Transverse colon (tissue), 4 donors: Measurements from ENCODE around the gene GSG1L. TPM values are rescaled to one million over a fixed set of nuclear protein-coding genes. Genes with fewer than 3 reads are reported as not detected.
A peak's percentile ranks its signal among the peaks of the same experiment; 100 is the strongest.

Experiments used
- DNase-seq: peaks from one replicate; pipeline ENCODE4 v3.0.0-alpha.2; 2019
- H3K27ac ChIP-seq, 4 donors: fragments of 200-600 bp; sonication (generic); 2 replicates each; pipeline ENCODE4 v1.5.1; 2016 to 2018; ENCODE audit warnings: inconsistent platforms in 4 of 4
- H3K27me3 ChIP-seq: fragments of 200-600 bp; sonication (generic); 2 replicates; pipeline ENCODE4 v1.5.1; 2017; ENCODE audit warnings: inconsistent platforms
- H3K36me3 ChIP-seq, 4 donors: fragments of 200-600 bp; sonication (generic); 2 replicates each; pipeline ENCODE4 v1.5.1; 2017 to 2019; ENCODE audit warnings: inconsistent platforms in 4 of 4
- H3K4me1 ChIP-seq, 4 donors: fragments of 200-600 bp; sonication (generic); 2 replicates each; pipeline ENCODE4 v1.5.1; 2017 to 2020; ENCODE audit warnings: inconsistent platforms in 4 of 4
- H3K4me3 ChIP-seq, 4 donors: fragments of 200-600 bp; sonication (generic); 1 replicate in 1 of 4; 2 replicates in 3 of 4; pipeline versions ENCODE4 v1.5.1 to v1.6.1; 2017 to 2019; ENCODE audit warnings: inconsistent platforms in 4 of 4
- H3K9me3 ChIP-seq, 2 donors: fragments of 200-600 bp; sonication (generic); 2 replicates each; pipeline ENCODE4 v1.5.1; 2017 to 2019; ENCODE audit warnings: inconsistent platforms in 2 of 2
- EP300 ChIP-seq: sonication (generic); formaldehyde crosslinking; IDR thresholded peaks from one replicate; pipeline ENCODE4 v1.6.1; 2017; ENCODE audit warnings: antibody characterized with exemption, low read depth
- POLR2A ChIP-seq: fragments of 450-650 bp; IDR thresholded peaks from one replicate; pipeline ENCODE4 v1.6.1; 2016; ENCODE audit warnings: antibody characterized with exemption, mild to moderate bottlenecking, moderate library complexity
- POLR2AphosphoS5 ChIP-seq, 3 donors: sonication (generic); formaldehyde crosslinking; IDR thresholded peaks; one replicate each; pipeline ENCODE4 v1.6.1; 2016; ENCODE audit warnings: antibody characterized with exemption in 3 of 3
- WGBS, 2 donors: methylation state at CpG; one replicate each; pipeline ENCODE4 v1.1.5; 2018; ENCODE audit warnings: low coverage in 1 of 2; 5-methylcytosine and 5-hydroxymethylcytosine counted together
- in situ Hi-C, 4 donors: fragments of 200-750 bp; cut with MboI; loops; one replicate each; pipeline versions ENCODE4 v1.15.0 to v1.15.1; 2017; ENCODE audit warnings: low sequenced_read_pairs in 3 of 4, low pct_ligation_motif_present in 1 of 4, low pct_unique_long_range_greater_than_20kb in 1 of 4
- intact Hi-C: fragments of 100-400 bp; cut with DNase I; formaldehyde crosslinking; loops from one replicate; pipeline ENCODE4 v1.15.1; 2023; ENCODE audit warnings: low total_unique reads
- total RNA-seq, 4 donors: library from RNA; depleted of rRNA; stranded (reverse); fragments of >200 nt; gene quantifications; one replicate each; pipeline ENCODE4 v1.1.0, GENCODE V29; 2016
- TF ChIP-seq, protein P1 (sequence below), 5 experiments: fragments of 200-600 bp in 3 of 5; fragments of 450-650 bp in 2 of 5; sonication (generic) in 3 of 5; IDR thresholded peaks; 1 replicate in 2 of 5; 2 replicates in 3 of 5; pipeline ENCODE4 v1.5.1; 2016 to 2017; ENCODE audit warnings: antibody characterized with exemption in 5 of 5, inconsistent platforms in 3 of 5, mild to moderate bottlenecking in 2 of 5, moderate library complexity in 1 of 5

GSG1L gene
- total RNA-seq, 4 donors from 2014 or later = not detected

DNA sequence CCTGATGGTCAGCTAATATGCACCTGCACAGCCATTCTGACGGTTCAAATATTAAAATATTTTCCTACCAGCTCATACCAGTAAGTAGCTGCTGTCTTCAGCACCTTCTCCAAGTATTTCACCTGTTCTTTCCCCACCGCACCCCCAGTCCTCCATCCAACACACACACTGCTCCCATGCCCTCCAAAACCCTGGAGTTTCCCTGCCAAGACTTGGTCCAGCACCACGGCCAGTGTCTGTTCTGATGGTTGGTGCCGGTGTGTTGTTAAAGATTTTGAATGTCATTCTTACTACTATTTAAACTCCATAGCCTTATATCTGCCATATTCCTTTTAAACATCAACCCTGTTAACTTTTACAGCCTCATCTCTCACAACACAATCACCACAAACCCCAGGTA is 142.4 kb downstream of the GSG1L start:
- Histone ChIP-seq H3K9me3 (no peaks in the 10 kb centered on the region), H3K27me3 (peaks cover 5% of the 10 kb centered on the region), H3K27ac (no peak overlapping the region), H3K4me3 (no peak overlapping the region), H3K4me1 (no peaks in the 10 kb centered on the region), H3K36me3 (no peaks in the 10 kb centered on the region)
- in situ Hi-C loops = no loop called here
- WGBS, 2 donors = 47 to 67% methylated on average over 4 of the region's 4 CpGs
- no peak for DNase-seq
- intact Hi-C loops = no loop called here
- TF ChIP-seq POLR2AphosphoS5 (IDR thresholded peaks at IDR 0.05) = no peak
- TF ChIP-seq, protein P1, sequence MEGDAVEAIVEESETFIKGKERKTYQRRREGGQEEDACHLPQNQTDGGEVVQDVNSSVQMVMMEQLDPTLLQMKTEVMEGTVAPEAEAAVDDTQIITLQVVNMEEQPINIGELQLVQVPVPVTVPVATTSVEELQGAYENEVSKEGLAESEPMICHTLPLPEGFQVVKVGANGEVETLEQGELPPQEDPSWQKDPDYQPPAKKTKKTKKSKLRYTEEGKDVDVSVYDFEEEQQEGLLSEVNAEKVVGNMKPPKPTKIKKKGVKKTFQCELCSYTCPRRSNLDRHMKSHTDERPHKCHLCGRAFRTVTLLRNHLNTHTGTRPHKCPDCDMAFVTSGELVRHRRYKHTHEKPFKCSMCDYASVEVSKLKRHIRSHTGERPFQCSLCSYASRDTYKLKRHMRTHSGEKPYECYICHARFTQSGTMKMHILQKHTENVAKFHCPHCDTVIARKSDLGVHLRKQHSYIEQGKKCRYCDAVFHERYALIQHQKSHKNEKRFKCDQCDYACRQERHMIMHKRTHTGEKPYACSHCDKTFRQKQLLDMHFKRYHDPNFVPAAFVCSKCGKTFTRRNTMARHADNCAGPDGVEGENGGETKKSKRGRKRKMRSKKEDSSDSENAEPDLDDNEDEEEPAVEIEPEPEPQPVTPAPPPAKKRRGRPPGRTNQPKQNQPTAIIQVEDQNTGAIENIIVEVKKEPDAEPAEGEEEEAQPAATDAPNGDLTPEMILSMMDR (IDR thresholded peaks at IDR 0.05) = no peak
- TF ChIP-seq POLR2A = no peak
- no peak for TF ChIP-seq EP300

DNA sequence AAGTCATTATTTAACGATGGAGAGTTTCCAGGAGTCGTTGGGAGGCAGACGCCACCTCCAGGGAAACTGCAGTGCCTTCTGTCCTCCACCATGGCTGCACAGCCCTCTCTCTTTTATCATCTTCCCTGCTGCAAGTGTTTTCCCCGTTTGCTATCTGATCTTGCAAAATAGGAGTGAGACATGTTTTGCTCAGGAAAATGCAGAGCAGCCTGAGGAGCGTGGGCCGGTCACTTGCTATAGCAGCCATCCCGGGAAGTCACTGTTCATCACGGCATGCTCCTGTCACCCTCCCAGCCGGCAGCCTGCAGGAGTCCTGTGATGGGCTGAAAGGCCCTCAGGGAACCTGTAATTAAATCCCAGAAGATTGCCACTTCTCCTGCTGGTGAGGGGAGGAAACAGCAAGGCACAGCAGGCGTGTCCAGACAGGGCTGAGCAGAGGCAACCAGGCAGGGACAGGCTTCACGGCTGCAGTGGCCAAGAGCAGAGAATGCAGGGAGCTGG is 143.1 kb downstream of the GSG1L start:
- peaks cover 5% of the 10 kb centered on the region for H3K27me3 ChIP-seq
- no peak overlapping the region for H3K27ac ChIP-seq
- no peaks in the 10 kb centered on the region for H3K4me1 ChIP-seq
- H3K9me3 ChIP-seq = no peaks in the 10 kb centered on the region
- H3K36me3 ChIP-seq = no peaks in the 10 kb centered on the region
- no peak overlapping the region for H3K4me3 ChIP-seq
- 13 to 18% methylated on average over 4 to 11 of the region's 11 CpGs for WGBS, 2 donors
- TF ChIP-seq POLR2AphosphoS5 (IDR thresholded peaks at IDR 0.05) = no peak
- no peak for TF ChIP-seq POLR2A
- TF ChIP-seq EP300 = no peak
- TF ChIP-seq, protein P1 (IDR thresholded peaks at IDR 0.05) = peak in 1 of 5 experiments; percentile 6
- no peak for DNase-seq
- intact Hi-C loops (no loop called here), in situ Hi-C loops (no loop called here)

DNA sequence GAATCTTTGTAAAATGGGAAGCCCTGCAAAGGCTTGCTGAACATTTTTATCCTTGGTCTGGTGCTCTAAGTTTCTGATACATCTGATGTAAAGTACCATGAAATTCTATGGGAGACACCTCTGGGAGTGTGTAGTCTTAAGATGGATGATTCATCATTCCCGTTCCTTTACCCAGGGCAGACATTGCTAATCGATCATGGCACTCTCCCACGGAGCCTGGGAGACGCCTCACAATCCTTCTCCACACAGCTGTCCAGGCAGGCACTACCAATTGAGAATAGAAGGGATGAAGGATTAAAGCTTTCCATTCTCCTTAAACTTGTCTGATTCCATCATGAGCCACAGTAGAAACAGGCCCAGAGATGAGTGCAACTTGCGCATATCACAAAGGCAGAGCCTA is 144.8 kb downstream of the GSG1L start:
- 65 to 100% methylated on average over 1 to 5 of the region's 5 CpGs for WGBS, 2 donors
- Histone ChIP-seq H3K27me3 (peaks cover 5% of the 10 kb centered on the region), H3K9me3 (no peaks in the 10 kb centered on the region), H3K27ac (no peak overlapping the region), H3K36me3 (no peaks in the 10 kb centered on the region), H3K4me3 (no peak overlapping the region), H3K4me1 (no peaks in the 10 kb centered on the region)
- DNase-seq = no peak
- in situ Hi-C loops (no loop called here), intact Hi-C loops (no loop called here)
- TF ChIP-seq, protein P1 (IDR thresholded peaks at IDR 0.05) = no peak
- no peak for TF ChIP-seq POLR2A
- TF ChIP-seq EP300 = no peak
- no peak for TF ChIP-seq POLR2AphosphoS5 (IDR thresholded peaks at IDR 0.05)

DNA sequence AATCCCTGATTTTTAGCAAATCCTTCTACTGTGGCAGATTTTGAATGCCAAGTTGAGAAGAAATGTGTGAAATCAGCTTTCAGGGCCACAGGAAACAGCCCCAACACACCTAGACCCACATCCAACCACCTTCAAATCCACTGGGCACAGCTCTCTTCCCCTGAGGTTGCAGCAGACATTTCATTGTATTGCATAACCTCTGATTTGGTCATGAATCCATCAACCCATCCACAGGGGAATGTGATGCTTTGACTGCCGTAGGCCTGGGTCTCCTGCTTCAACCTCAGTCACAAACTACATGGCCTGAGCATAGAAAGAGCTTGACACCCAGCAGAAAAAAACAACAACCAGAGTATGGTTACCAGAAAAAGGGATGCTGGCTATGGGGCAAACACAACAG is 145.6 kb downstream of the GSG1L start:
- 67% methylated on average over 1 of the region's 1 CpG; no CpG with 5 or more reads in 1 of the 2 donors for WGBS, 2 donors
- intact Hi-C loops = no loop called here
- TF ChIP-seq POLR2AphosphoS5 (IDR thresholded peaks at IDR 0.05) (no peak), EP300 (no peak), POLR2A (no peak)
- TF ChIP-seq, protein P1 (IDR thresholded peaks at IDR 0.05) = no peak
- no peak for DNase-seq
- Histone ChIP-seq H3K4me1 (no peaks in the 10 kb centered on the region), H3K27me3 (peaks cover 5% of the 10 kb centered on the region), H3K4me3 (no peak overlapping the region), H3K9me3 (no peaks in the 10 kb centered on the region), H3K36me3 (no peaks in the 10 kb centered on the region), H3K27ac (no peak overlapping the region)
- in situ Hi-C loops = no loop called here
